Thymus (tissue), 11 donors: ENCODE results near the gene TAL1. TPM values are rescaled to one million over a fixed set of nuclear protein-coding genes. Genes with fewer than 3 reads are reported as not detected.

Source experiments
- DNase-seq, 9 donors: peaks; one replicate each; pipeline ENCODE4 v3.0.0-alpha.2; 2013; ENCODE audit warnings: low spot score in 9 of 9, low read depth in 6 of 9, missing footprints in 1 of 9
- H3K27ac ChIP-seq, 2 donors: one replicate each; pipeline ENCODE4 v1.5.1; 2013; ENCODE audit warnings: control low read depth in 1 of 2, low read depth in 1 of 2, low read length in 1 of 2, mild to moderate bottlenecking in 1 of 2, moderate library complexity in 1 of 2
- H3K27me3 ChIP-seq, 2 donors: one replicate each; pipeline ENCODE4 v1.5.1; 2013; ENCODE audit warnings: low read length in 1 of 2; ENCODE audit not compliant: control insufficient read depth in 2 of 2, insufficient read depth in 1 of 2
- H3K36me3 ChIP-seq, 2 donors: one replicate each; pipeline ENCODE4 v1.5.1; 2013; ENCODE audit warnings: low read length in 1 of 2, mild to moderate bottlenecking in 1 of 2, moderate library complexity in 1 of 2; ENCODE audit not compliant: control insufficient read depth in 2 of 2, insufficient read depth in 2 of 2
- H3K4me1 ChIP-seq, 2 donors: one replicate each; pipeline ENCODE4 v1.5.1; 2013; ENCODE audit warnings: low read length in 2 of 2; ENCODE audit not compliant: control insufficient read depth in 2 of 2, insufficient read depth in 2 of 2
- H3K4me3 ChIP-seq, 2 donors: one replicate each; pipeline ENCODE4 v1.5.1; 2013; ENCODE audit warnings: low read length in 2 of 2, control low read depth in 1 of 2, mild to moderate bottlenecking in 1 of 2
- H3K9me3 ChIP-seq, 2 donors: one replicate each; pipeline ENCODE4 v1.5.1; 2013; ENCODE audit warnings: low read length in 1 of 2, mild to moderate bottlenecking in 1 of 2; ENCODE audit not compliant: control insufficient read depth in 2 of 2, insufficient read depth in 1 of 2
- WGBS: extraction: QIAGEN DNeasy Blood & Tissue Kit; methylation state at CpG from one replicate; pipeline ENCODE4 v1.1.7; 2013; 5-methylcytosine and 5-hydroxymethylcytosine counted together
- polyA plus RNA-seq: library from polyadenylated mRNA; stranded (reverse); fragments of 200-250 nt; gene quantifications from one replicate; pipeline ENCODE4 v1.2.3, GENCODE V29; 2013
- total RNA-seq: library from RNA; stranded (reverse); fragments of 120-200 nt; gene quantifications from one replicate; pipeline ENCODE4 v1.2.4, GENCODE V29; 2013
- donor health status: healthy.

TAL1 gene
- total and polyA plus RNA-seq, 2 donors, result 1.5 to 2.7 TPM

DNA sequence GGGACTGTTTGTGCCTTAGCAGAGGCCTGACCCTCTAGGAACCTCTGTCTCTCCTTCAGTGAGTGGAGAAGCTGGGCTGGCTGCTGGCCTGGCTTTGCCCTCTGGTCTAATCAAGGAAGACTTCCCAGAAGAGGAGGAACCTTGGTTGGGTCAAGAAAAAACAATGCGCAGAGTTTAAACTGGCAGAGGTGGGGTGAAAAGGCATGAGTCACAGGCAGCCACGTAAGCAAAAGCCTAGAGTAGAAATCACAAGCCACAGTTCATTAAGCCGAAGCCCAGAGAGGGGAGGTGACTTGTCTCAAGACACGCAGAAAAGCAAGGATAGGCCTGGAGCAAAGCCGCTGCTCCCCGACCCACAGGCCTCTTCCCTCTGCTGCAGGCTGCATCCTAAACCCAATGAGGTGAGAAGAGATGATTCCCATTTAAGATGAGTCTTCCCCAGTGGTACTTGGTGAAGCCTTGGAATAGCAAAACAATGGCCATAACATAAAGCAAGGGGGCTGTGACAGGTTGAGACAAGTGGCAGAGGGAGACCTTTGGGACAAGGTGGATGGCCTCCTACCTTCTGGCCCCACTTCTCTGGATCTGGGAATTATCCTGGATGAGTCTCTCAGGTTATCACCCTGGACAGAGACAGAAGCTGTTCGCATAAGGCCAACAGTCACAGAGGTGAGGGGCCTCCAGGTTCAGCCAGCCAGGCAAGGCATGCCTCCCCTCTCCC is 49.9 kb downstream of the TAL1 start:
- no peaks in the 10 kb centered on the region for H3K36me3 ChIP-seq
- H3K9me3 ChIP-seq, result no peaks in the 10 kb centered on the region
- 90% methylated on average over 7 of the region's 7 CpGs for WGBS
- H3K4me1 ChIP-seq, result peaks cover 0 to 7% of the 10 kb centered on the region in 2 donors
- no peak overlapping the region for H3K27ac ChIP-seq
- no peak overlapping the region for H3K4me3 ChIP-seq
- DNase-seq, result no peak
- peaks cover 3 to 29% of the 10 kb centered on the region in 2 donors for H3K27me3 ChIP-seq

DNA sequence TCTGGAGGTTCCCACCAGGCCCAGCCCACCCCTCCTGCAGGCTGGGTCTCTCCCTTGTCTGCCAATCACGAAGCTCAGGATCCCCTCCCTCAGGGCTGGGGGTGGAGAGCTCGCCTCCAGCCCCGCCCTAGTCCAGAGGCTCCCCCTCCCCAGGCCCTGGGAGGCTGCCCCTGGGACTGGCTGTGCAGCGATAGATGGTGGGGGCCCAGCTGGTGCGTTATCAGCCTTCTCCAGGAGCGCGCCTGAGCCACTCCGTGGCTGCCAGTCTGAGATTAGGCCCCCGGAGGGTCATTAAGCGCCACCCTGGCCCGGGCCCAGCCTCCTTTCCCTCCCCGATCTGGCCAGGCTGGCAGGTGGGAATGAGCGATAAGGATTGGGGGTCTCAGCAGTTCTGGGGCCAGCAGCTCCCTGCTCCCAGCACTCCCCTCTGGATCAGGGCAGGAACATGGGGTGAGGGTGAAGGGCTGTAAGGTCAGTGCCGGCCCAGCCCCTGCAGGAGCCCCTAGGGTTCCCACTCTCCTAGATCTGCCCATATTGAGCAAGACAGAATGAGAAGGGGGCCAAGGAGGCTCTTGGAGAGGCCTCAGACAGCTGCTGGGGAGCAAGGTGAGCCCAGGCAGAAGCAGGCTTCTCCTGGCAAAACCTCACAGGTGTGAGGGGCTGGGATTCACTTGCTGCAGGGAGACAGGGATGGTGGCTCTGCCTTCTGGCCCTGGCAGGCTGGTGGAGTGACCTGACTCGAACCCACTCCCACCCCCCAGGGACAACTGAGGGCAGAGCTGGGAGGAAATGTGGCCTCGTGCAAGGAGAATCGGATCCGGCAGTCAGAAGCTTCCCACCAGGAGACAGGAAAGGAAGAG is 50.7 kb downstream of the TAL1 start:
- no peak overlapping the region for H3K4me3 ChIP-seq
- H3K9me3 ChIP-seq, result no peaks in the 10 kb centered on the region
- peaks cover 0 to 7% of the 10 kb centered on the region in 2 donors for H3K4me1 ChIP-seq
- no peaks in the 10 kb centered on the region for H3K36me3 ChIP-seq
- peaks cover 3 to 29% of the 10 kb centered on the region in 2 donors for H3K27me3 ChIP-seq
- H3K27ac ChIP-seq, result no peak overlapping the region
- DNase-seq, result no peak
- WGBS, result 60% methylated on average over 18 of the region's 18 CpGs

DNA sequence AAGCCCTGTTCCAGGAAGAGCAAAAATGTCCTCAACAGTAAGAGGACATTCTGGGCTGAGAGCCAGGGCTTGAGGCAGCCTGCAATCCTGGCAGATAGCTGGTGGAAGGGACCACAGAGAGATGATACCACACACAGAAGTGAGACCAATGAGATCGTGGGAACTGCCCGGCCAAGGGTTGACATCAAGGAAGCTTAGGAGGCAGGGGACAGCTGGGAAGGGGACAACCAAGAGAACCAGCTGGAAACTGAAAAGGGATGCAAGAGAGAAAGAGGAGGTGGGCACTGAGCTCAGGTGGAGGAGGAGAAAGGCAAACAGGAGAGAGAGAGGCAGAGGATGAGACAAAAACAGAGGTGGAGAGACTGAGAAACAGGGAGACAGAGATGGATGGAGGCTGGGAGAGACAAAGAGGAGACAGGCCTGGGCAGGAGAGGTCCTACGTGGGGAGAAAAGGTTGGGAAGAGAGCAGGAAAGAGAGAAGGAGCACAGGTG is 51.4 kb downstream of the TAL1 start:
- no peaks in the 10 kb centered on the region for H3K36me3 ChIP-seq
- no peaks in the 10 kb centered on the region for H3K9me3 ChIP-seq
- 72% methylated on average over 3 of the region's 3 CpGs for WGBS
- no peak for DNase-seq
- no peak overlapping the region for H3K27ac ChIP-seq
- no peak overlapping the region for H3K4me3 ChIP-seq
- H3K4me1 ChIP-seq, result peaks cover 0 to 7% of the 10 kb centered on the region in 2 donors
- H3K27me3 ChIP-seq, result peaks cover 3 to 29% of the 10 kb centered on the region in 2 donors

DNA sequence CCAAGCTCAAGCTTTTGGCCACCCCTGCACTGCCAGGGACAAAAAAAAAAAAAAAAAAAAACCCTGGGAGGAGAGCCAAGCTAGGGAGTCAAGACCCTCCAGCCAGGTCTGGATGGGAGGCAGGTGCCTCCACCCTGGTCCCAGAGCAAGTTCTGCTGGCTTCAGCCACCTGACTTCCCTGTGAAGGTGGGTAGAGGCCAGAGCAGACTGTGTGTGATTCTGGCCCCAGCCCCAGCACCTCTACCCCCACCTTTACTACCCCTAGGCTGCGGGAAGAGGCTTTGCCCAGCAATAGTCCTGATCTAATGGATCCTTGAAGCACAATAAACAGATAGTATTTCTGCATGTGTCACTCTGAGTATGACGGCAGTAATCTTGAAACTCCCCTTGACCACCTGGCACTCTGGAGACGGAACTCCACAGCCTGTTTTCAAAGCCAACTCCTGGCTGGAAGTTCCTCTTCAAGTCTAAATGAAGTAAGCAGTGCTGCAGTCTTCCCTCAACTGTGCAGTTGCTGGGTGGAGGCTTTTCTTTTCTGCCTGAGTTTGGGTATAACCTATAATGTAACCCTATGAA is 51.9 kb downstream of the TAL1 start:
- Histone ChIP-seq H3K4me1 (peaks cover 0 to 7% of the 10 kb centered on the region in 2 donors), H3K9me3 (no peaks in the 10 kb centered on the region), H3K4me3 (no peak overlapping the region), H3K27me3 (peaks cover 3 to 29% of the 10 kb centered on the region in 2 donors), H3K36me3 (no peaks in the 10 kb centered on the region), H3K27ac (no peak overlapping the region)
- no peak for DNase-seq
- 93% methylated on average over 3 of the region's 3 CpGs for WGBS

DNA sequence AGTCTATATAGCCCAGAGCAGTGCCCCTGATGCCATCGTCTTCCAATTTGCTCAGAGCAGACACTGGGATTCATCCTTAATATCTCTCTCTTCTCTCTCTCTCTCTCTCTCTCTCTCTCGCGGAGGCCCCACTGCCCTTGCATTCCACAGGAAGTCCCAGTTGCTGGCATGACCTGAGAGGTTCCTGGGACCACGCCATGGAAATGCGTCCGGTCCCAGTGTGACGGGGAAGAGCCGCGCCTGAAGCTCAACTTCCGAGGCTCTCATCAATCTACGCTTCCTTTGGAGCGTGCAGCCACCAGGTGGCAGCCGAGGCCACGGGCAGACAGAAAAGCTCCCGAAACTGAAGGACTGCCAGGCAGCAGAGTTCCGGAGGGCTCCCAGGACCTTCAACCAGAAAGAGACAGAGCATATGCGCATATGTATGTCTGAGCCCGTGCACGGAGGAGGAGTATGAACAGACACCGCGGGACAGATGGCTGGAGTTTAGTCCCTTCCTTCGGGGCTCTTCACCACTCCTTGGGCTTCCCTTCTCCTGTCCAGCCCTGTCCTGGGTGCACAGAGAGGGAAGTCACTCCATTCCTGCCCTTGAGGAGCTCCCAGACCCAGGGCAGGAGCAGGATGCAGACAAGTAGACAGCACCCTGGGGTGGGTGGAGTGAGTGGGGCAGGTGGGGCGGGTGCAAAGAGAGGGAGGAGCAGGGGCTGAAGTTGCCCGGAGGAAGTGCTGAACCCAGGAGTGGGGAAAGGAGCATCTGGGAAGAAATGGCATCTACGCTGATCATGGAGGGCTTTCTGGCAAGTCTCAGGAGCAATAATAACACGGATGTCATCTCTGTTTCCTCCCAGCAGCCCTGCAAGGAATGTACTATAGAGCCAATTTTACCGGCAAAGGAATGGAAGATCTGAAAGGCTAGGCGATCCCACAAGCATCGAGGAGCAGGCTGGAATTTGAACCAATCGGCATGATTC is 52.7 kb downstream of the TAL1 start:
- H3K36me3 ChIP-seq, result no peaks in the 10 kb centered on the region
- no peak overlapping the region for H3K4me3 ChIP-seq
- H3K27me3 ChIP-seq, result peaks cover 3 to 32% of the 10 kb centered on the region in 2 donors
- no peaks in the 10 kb centered on the region for H3K9me3 ChIP-seq
- peak in 8 of 9 donors; percentile 48 to 80 (median 62) for DNase-seq
- H3K4me1 ChIP-seq, result peaks cover 0 to 7% of the 10 kb centered on the region in 2 donors
- no peak overlapping the region for H3K27ac ChIP-seq
- WGBS, result 13% methylated on average over 30 of the region's 30 CpGs

DNA sequence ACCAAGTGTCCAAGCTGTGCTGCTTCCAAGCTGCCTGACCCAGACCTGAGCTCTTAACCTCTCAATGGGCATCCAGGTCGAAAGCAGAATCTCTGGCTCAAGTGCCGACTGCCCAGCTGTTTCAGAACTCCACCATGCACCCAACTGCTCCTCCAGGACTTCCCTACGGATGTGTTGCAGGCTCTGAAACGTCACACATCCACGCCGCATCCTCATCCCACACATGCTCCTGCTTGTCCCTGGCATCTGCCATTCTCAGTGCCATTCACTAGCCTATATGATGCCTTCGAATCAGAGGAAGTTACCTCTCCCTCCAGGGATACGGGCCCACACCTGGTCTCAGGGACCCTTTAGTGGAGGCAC is 53.4 kb downstream of the TAL1 start:
- Histone ChIP-seq H3K27ac (no peak overlapping the region), H3K27me3 (peaks cover 3 to 32% of the 10 kb centered on the region in 2 donors), H3K4me1 (peaks cover 0 to 7% of the 10 kb centered on the region in 2 donors), H3K9me3 (no peaks in the 10 kb centered on the region), H3K36me3 (no peaks in the 10 kb centered on the region), H3K4me3 (no peak overlapping the region)
- 87% methylated on average over 8 of the region's 8 CpGs for WGBS
- DNase-seq, result no peak

DNA sequence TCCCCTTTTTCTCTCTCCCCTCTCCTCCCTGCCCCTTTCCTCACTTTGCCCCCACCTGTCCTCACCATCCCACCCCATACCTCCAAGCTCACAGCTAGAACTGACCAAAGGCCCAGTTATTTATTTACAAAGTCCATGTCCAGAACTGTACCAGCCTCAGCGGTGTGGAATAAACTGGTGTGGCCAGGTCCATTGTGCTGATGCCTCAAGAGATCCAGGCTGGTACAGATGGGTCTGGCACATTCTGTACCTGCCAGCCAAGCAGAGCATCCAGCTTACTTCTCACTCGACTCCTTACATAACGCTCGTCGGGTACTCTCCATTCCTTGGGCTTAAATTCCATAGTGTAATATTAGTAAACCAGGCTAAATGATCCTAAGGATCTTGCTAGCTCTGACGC is 54.0 kb downstream of the TAL1 start:
- Histone ChIP-seq H3K4me3 (no peak overlapping the region), H3K36me3 (no peaks in the 10 kb centered on the region), H3K9me3 (no peaks in the 10 kb centered on the region), H3K27me3 (peaks cover 3 to 29% of the 10 kb centered on the region in 2 donors), H3K27ac (no peak overlapping the region), H3K4me1 (peaks cover 0 to 7% of the 10 kb centered on the region in 2 donors)
- WGBS, result 93% methylated on average over 6 of the region's 6 CpGs
- DNase-seq, result no peak

DNA sequence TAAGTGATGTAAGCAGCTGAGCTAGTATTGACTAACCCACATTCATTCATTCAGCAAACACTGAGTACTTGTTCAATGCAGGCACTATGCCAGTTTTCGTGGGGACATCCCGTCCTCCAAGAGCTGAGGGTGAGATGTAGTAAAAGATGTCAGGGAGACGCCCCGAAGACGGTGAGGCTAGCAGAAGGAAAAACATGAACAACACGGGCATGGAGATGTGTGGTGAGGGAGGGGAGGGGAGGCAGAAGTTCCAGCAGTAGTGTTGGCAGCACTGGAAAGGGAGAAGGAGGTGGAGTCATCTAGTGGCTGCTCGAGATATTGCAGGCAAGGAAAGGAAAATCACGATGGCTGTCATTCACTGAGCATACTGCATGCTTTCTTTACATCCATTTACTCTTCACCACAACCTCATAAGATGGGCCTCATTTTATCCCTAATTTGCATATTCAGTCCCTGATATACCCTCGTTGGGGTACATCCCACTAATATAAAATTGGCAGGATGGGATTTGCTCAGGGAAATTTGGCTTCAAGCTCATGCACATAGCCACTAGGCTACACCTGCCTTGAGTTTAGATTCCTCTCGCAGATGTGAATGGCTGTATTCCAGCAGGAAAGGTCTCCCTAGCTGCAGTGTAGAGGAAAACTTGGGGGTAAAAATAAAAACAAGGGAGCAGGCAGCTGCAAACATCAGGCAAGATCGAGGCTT is 56.6 kb downstream of the TAL1 start:
- no peaks in the 10 kb centered on the region for H3K9me3 ChIP-seq
- H3K27me3 ChIP-seq, result peaks cover 0 to 18% of the 10 kb centered on the region in 2 donors
- WGBS, result 21% methylated on average over 11 of the region's 11 CpGs
- H3K27ac ChIP-seq, result no peak overlapping the region
- H3K4me1 ChIP-seq, result peaks cover 0 to 7% of the 10 kb centered on the region in 2 donors
- no peak overlapping the region for H3K4me3 ChIP-seq
- peak in 6 of 9 donors; percentile 16 to 49 (median 30) for DNase-seq
- H3K36me3 ChIP-seq, result no peaks in the 10 kb centered on the region
